ENCODE results near the gene SRRM5. TPM values are rescaled to one million over a fixed set of nuclear protein-coding genes. Genes with fewer than 3 reads are reported as not detected.
A peak's percentile ranks its signal among the peaks of the same experiment; 100 is the strongest.
"Not testable (repeated sequence)": the region's sequence is repeated elsewhere in the genome, so short reads cannot be mapped to it uniquely, and the experiment has no call there.

SRRM5 gene
- total RNA-seq, 1 donor from 2014 or later, result 0.46 TPM

DNA sequence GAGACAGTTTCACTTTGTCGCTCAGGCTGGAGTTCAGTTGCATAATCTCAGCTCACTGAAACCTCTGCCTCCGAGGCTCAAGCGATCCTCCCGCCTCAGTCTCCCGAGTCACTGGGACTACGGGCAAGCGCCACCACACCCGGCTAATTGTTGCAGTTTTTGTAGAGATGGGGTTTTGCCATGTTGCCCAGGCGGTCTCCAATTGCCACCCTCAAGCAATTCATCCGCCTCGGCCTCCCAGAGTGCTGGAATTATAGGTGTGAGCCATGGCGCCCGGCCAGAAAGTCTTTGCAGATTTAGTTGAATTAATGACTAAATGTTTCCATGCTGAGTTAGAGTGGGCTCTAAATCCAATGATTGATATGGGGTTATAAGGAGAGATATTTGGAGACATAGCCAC lies 32.3 kb downstream of the SRRM5 start:
- Histone ChIP-seq H3K27me3 (ENCODE audit: control insufficient read depth, insufficient read depth, low read length) (peaks cover 7% of the 10 kb centered on the region), H3K36me3 (ENCODE audit: control insufficient read depth, insufficient read depth, low read length) (no peaks in the 10 kb centered on the region), H3K4me3 (ENCODE audit: low read depth, low read length) (no peak overlapping the region)
- DNase-seq (ENCODE audit: low read depth), result no peak
- TF ChIP-seq, protein P1, sequence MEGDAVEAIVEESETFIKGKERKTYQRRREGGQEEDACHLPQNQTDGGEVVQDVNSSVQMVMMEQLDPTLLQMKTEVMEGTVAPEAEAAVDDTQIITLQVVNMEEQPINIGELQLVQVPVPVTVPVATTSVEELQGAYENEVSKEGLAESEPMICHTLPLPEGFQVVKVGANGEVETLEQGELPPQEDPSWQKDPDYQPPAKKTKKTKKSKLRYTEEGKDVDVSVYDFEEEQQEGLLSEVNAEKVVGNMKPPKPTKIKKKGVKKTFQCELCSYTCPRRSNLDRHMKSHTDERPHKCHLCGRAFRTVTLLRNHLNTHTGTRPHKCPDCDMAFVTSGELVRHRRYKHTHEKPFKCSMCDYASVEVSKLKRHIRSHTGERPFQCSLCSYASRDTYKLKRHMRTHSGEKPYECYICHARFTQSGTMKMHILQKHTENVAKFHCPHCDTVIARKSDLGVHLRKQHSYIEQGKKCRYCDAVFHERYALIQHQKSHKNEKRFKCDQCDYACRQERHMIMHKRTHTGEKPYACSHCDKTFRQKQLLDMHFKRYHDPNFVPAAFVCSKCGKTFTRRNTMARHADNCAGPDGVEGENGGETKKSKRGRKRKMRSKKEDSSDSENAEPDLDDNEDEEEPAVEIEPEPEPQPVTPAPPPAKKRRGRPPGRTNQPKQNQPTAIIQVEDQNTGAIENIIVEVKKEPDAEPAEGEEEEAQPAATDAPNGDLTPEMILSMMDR (IDR thresholded peaks at IDR 0.05; ENCODE audit: insufficient read depth, low read length, poor library complexity, severe bottlenecking), result no peak

DNA sequence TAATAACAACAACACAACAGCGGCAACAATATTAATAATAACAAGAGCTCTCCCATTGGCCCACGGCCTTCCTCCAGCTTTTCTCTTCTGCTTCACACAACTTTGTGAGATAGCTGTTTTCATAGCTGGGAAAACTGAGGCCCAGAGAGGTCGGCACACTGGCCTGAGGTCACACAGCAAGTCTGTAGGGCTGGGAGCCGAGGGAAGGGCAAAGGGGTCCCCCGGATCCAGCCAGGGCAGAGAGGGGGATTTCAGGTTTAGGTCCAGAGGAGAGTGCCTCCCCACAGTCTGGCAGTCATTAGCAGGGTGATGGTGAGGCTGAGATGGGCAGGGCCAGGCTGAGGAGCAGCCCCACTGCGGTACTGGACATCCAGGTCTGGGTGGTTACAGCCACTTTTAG lies 36.7 kb downstream of the SRRM5 start:
- no peak overlapping the region for H3K4me3 ChIP-seq (ENCODE audit: low read depth, low read length)
- no peak for DNase-seq (ENCODE audit: low read depth)
- H3K36me3 ChIP-seq (ENCODE audit: control insufficient read depth, insufficient read depth, low read length), result no peaks in the 10 kb centered on the region
- H3K27me3 ChIP-seq (ENCODE audit: control insufficient read depth, insufficient read depth, low read length), result no peaks in the 10 kb centered on the region
- TF ChIP-seq, protein P1 (IDR thresholded peaks at IDR 0.05; ENCODE audit: insufficient read depth, low read length, poor library complexity, severe bottlenecking), result no peak

DNA sequence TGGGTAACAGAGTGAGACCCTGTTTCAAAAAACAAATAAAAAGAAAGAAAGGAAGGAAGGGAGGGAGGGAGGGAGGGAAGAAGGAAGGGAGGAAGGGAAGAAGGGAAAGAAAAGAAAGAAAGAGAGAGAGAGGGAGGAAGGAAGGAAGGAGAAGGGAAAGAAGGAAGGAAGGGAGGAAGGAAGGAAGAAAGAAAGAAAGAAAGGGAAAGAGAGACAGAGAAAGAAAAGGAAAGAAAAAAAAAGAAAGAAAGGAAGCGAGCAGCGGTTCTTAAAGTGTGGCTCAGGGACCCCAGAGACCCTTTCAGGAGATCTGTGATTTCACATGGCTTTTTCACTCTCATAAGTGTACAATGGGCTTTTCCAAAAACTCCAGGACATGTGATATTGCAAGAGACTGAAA lies 37.6 kb downstream of the SRRM5 start:
- TF ChIP-seq, protein P1 (IDR thresholded peaks at IDR 0.05; ENCODE audit: insufficient read depth, low read length, poor library complexity, severe bottlenecking), result no peak
- H3K27me3 ChIP-seq (ENCODE audit: control insufficient read depth, insufficient read depth, low read length), result no peaks in the 10 kb centered on the region

DNA sequence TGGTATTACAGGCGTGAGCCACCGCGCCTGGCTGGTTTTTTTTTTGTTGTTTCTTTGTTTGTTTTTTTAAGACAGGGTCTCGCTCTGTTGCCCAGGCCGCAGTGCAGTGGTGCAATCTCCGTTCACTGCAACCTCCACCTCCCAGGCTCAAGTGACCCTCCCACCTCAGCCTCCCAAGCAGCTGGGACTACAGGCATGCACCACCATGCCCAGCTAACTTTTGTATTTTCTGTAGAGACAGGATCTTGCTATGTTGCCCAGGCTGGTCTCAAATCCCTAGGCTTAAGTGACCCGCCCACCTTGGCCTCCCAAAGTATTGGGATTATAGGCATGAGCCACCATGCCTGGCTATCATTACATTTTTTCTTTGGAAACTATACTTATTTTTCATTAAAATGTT lies 38.4 kb downstream of the SRRM5 start:
- H3K27me3 ChIP-seq (ENCODE audit: control insufficient read depth, insufficient read depth, low read length); DNase-seq (ENCODE audit: low read depth); H3K36me3 ChIP-seq (ENCODE audit: control insufficient read depth, insufficient read depth, low read length); H3K4me3 ChIP-seq (ENCODE audit: low read depth, low read length): not testable (repeated sequence)

More for the DNA sequence above, 37.6 kb downstream of the SRRM5 start:
- H3K4me3 ChIP-seq (ENCODE audit: low read depth, low read length), result no peak overlapping the region
- H3K36me3 ChIP-seq (ENCODE audit: control insufficient read depth, insufficient read depth, low read length), result no peaks in the 10 kb centered on the region
- DNase-seq (ENCODE audit: low read depth), result no peak

- DNase-seq (ENCODE audit: low read depth), result no peak
- TF ChIP-seq, protein P1 (IDR thresholded peaks at IDR 0.05; ENCODE audit: insufficient read depth, low read length, poor library complexity, severe bottlenecking), result peak; percentile 86
- H3K36me3 ChIP-seq (ENCODE audit: control insufficient read depth, insufficient read depth, low read length), result peaks cover 4% of the 10 kb centered on the region
- no peaks in the 10 kb centered on the region for H3K27me3 ChIP-seq (ENCODE audit: control insufficient read depth, insufficient read depth, low read length)
- no peak overlapping the region for H3K4me3 ChIP-seq (ENCODE audit: low read depth, low read length)
Observed at GRCh38 chr19:43651758-43652545, 40.1 kb downstream of the SRRM5 start.

DNA sequence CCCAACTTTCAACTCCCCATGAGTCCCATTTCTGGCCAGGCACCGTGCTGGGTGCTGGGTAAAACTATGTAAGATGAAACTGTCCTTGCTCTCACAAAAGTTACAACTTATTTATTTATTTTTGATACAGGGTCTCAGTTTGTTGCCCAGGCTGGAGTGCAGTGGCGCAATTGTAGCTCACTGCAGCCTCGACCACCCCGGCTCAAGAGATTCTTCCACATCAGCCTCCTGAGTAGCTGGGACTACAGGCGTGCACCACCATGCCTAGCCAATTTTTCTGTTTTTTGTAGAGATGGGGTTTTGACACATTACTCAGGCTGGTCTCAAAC lies 40.6 kb downstream of the SRRM5 start:
- TF ChIP-seq, protein P1 (IDR thresholded peaks at IDR 0.05; ENCODE audit: insufficient read depth, low read length, poor library complexity, severe bottlenecking), result no peak
- Histone ChIP-seq H3K27me3 (ENCODE audit: control insufficient read depth, insufficient read depth, low read length) (no peaks in the 10 kb centered on the region), H3K4me3 (ENCODE audit: low read depth, low read length) (no peak overlapping the region), H3K36me3 (ENCODE audit: control insufficient read depth, insufficient read depth, low read length) (peaks cover 4% of the 10 kb centered on the region)
- DNase-seq (ENCODE audit: low read depth), result no peak
